NCI-H1436 treated with DMSO at 0.1 percent for 48 hours (cell line): ENCODE results near the gene TMPRSS13.
"Not testable (repeated sequence)": the region's sequence is repeated elsewhere in the genome, so short reads cannot be mapped to it uniquely, and the experiment has no call there.

ENCODE experiments used
- DNase-seq: peaks from one replicate; lab custom pipeline; 2025; lab: John Stamatoyannopoulos, UW

TMPRSS13 gene

DNA sequence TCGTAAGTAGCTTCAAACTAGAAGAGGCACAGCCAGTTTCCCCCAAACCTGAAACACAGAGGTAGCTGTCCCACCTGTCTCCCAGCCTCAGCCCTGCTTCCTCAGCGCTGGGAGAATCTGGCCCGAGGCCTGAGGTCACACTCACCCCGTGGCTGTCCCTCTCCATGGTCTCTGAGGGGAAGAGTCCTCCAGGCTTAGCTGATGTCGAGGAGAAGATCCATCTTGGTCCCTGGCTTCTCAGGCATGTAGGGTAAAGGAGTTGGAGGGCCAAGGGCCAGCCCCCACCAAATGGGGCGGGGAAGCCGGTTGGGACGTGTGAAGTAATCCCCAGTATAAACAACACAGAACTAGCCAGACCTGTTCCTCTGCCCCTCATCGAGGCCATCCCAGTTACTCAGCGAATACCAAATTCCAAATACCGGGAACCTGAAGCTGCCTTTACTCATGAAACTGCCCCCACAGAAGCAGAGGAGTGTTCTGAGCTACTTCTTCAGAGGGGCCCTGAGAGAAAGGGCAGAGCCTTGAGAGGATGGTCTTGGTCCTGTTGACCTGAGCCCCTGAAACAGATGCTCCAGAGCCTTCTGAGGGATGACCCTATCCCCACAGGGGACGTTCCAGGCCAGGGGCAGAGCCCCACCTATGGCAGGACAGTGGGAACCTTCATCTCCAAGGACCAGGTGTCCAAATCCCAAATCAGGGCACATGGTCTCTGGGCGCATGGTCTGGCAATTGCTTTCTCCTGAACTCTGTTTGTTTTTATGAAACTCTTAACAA, at the start of gene TMPRSS13:
Gene TMPRSS13, minus strand, starts transcription at position 261 of the 774 bp plus-strand sequence. Its CDS starts 95 bp downstream, at position 166.
- no peak for DNase-seq

GRCh38 chr11:117978991-117979390, 49.8 kb upstream of the TMPRSS13 start:
- DNase-seq, result no peak

- not testable (repeated sequence) for DNase-seq
These were observed 49.2 kb upstream of the TMPRSS13 start for GRCh38 chr11:117978291-117978910.

DNA sequence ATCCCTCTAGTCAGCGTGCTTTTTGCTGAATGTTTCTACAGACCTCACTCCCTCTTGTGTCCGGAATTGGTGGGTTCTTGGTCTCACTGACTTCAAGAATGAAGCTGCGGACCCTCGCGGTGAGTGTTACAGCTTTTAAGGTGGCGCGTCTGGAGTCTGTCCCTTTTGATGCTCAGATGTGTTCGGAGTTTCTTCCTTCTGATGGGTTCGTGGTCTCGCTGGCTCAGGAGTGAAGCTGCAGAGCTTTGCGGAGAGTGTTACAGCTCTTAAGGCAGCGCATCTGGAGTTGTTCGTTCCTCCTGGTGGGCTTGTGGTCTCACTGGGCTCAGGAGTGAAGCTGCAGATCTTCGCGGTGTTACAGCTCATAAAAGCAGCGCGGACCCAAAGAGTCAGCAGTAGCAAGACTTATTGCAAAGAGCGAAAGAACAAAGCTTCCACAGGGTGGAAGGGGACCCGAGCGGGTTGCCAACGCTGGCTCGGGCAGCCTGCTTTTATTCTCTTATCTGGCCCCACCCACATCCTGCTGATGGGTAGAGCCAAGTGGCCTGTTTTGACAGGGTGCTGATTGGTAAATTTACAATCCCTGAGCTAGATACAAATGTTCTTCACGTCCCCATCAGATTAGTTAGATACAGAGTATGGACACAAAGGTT, 48.5 kb upstream of the TMPRSS13 start:
- not testable (repeated sequence) for DNase-seq

- no peak for DNase-seq
These were observed 47.8 kb upstream of the TMPRSS13 start for GRCh38 chr11:117977029-117977428.

- DNase-seq, result no peak
These were observed 47.2 kb upstream of the TMPRSS13 start for GRCh38 chr11:117976445-117976844.

DNA sequence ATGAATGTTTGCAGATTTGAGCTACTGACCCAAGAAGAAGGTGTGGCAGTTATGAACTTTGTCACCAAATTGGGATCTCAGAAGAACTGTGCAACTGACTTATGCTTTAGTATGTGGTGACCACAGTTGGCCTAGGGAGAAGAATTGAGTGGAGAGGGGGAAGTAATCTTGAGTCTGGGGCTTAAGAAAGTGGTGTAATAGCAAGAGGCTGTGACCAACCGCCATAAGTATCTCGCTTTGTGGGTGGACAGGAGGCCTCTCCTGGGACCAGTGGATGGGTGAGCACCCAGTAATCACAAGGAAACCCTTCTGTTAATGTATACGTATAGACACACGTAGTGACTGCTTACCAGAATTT, 44.3 kb upstream of the TMPRSS13 start:
- no peak for DNase-seq

DNA sequence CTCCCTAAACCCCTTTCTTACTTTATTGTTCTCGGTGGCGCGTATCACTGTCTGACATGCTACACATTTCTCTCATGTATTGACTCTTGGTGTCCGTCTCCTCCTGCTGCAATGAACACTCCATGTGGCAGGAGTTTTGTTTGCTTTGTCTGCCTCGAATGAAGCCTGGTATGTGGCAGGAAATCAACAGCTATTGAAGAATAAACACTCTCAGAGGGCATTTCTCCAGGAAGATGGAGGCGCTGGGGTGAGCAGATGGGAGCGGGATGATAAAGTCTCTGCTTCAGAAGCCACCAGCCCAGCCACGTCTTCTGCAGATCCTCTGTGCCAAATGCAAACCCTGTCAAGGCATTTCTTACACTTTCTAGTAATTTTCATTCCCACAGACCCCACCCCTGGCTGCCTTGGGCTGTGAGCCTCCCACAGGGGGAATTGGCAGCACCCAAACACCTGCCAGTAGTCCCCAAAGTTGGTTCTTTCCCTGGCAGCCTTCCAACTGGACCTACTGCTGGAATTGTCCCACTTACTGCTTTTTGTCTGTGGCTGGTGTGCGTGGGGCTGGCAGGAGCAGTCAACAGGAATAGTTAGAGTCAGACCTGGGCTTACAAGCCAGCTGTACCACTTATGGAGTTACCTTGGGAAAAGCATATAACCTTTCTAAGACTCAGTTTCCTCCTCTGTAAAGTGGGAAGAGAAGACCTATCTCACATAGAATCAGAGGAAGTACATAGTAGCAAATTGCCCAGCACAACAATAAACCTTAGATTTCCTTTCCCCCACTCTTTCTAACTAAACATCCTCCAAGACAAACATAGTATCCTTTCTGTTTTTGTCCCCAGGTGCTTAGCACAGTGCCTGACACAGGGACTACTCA, 43.7 kb upstream of the TMPRSS13 start:
- no peak for DNase-seq

GRCh38 chr11:117972044-117972443, 42.8 kb upstream of the TMPRSS13 start:
- DNase-seq, result no peak

GRCh38 chr11:117970400-117971024, 41.3 kb upstream of the TMPRSS13 start:
- DNase-seq, result no peak

DNA sequence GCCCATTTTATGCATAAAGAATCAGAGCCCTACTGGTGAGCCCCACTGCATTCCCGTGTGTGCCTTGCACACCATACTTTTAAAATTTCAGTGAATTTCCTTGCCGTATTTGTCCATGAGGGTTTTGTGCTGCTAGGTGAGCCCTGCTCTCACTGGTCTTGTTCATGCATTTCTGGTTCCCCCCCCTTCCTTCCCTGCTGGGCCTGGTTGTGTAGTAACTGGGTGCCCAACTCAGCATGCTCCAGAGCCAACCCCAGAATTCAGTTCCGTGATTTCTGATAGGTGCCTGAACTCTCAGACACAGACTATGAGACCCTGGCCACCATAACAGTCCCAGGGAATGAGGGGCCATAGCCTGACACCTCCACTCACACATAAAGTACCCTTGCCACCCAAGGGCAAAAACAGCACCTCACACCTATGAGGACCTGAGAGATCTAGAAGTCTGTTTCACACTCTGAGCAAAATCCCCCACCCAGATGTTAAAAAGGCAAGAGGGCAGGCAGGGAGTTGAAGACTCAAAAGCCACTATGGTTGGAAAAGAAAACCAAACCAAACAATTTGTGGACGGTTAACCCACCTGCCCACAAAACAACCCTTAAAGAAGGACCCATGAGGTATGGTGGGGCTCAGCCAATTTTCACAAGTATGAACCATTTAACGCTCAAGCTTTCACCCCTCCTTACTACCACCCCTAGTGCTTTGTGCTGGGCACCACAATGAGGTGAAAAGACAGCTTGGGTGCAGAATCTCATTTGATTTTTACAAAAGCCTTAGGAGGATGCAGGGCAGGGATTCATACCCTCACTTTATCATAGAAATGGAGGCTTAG, 40.2 kb upstream of the TMPRSS13 start:
- DNase-seq, result no peak

GRCh38 chr11:117966908-117967307, 37.7 kb upstream of the TMPRSS13 start:
- DNase-seq, result no peak

DNA sequence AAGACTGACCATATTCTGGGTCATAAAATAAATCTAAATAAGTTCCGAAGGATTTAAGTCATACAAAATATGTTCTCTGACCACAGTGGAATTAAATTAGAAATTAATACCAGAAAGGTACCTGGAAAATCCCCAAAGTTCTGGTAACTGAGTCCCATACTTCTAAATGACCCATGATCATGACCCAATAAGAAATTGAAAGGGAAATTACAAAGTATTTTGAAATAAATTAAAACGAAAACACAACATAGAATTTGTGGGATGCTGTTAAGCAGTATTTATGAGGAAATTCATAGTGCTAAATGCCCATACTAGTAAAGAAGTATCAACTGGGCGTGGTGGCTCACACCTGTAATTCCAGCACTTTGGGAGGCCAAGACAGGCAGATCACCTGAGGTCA, 33.6 kb upstream of the TMPRSS13 start:
- no peak for DNase-seq

DNA sequence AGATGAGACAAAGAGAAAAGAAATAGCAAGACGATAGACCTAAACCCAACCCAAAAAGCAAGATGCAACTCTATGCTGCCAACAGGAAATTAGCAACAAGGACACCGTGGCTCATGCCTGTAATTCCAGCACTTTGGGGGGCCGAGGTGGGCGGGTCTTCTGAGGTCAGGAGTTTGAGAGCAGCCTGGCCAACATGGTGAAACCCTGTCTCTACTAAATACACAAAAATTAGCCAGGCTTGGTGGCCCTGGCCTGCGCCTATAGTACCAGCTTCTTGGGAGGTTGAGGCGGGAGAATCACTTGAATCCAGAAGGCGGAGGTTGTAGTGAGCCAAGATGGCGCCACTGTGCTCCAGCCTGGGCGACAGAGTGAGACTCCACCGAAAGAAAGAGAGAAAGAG, 32.7 kb upstream of the TMPRSS13 start:
- no peak for DNase-seq

- DNase-seq, result no peak
These were observed 31.2 kb upstream of the TMPRSS13 start for GRCh38 chr11:117960406-117960805.

DNA sequence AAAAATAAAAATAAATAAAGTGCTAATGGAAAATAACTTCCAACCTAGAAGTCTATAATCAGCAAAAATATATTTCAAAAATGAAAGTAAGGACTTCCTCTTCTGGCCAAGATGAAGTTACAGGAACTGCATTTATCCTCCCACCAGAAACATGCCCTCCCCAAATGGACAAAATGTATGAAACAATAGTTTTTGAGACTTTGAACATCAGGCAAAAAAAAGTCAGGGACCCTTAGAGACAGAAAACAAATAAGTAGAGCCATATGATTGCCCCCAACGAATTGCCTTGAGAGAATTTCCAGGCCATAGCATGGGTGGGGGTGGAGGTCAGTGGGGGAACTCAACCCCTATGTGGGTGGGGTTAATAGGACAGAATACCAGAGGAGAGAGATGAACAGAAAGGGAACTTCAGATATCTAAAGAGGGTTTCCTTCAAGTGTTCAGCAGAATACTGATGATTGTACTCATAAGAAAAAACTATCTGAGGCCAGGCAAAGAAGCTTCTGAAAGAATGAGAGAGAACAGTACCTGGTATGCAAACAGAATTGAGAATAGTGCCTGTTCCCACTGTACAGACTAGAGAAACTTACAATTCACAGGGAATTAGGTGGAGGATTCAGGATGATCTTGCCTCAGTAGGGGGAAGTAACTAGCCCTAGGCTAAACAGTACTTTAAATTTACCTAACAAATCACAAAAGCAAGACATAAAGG, 30.4 kb upstream of the TMPRSS13 start:
- no peak for DNase-seq

GRCh38 chr11:117958949-117959348, 29.7 kb upstream of the TMPRSS13 start:
- DNase-seq, result no peak

GRCh38 chr11:117953024-117953671, 23.9 kb upstream of the TMPRSS13 start:
- no peak for DNase-seq
